Liver (tissue), 9 donors: ENCODE measurements around the gene CLGN. TPM values are rescaled to one million over a fixed set of nuclear protein-coding genes. Genes with fewer than 3 reads are reported as not detected.

Experiments used
- DNase-seq: peaks from one replicate; pipeline ENCODE4 v3.0.0-alpha.2; 2017; ENCODE audit warnings: low spot score
- H3K27ac ChIP-seq, 2 donors: one replicate each; pipeline ENCODE4 v1.7.0; 2013; ENCODE audit warnings: inconsistent platforms in 2 of 2, low read length in 2 of 2, control low read depth in 1 of 2, low read depth in 1 of 2, mild to moderate bottlenecking in 1 of 2
- H3K27me3 ChIP-seq, 4 donors: one replicate each; pipeline versions ENCODE4 v1.6.1 to v1.7.0; 2013; ENCODE audit warnings: low read length in 3 of 4, inconsistent platforms in 1 of 4, mild to moderate bottlenecking in 1 of 4, moderate library complexity in 1 of 4; ENCODE audit not compliant: control insufficient read depth in 4 of 4, insufficient read depth in 4 of 4
- H3K36me3 ChIP-seq, 4 donors: one replicate each; pipeline versions ENCODE4 v1.6.1 to v1.7.0; 2013; ENCODE audit warnings: low read length in 3 of 4, mild to moderate bottlenecking in 3 of 4, low read depth in 1 of 4, moderate library complexity in 1 of 4; ENCODE audit not compliant: control insufficient read depth in 4 of 4, insufficient read depth in 3 of 4
- H3K4me1 ChIP-seq, 4 donors: one replicate each; pipeline versions ENCODE4 v1.6.1 to v1.7.0; 2013; ENCODE audit warnings: low read length in 3 of 4, mild to moderate bottlenecking in 3 of 4, moderate library complexity in 1 of 4; ENCODE audit not compliant: control insufficient read depth in 4 of 4, insufficient read depth in 4 of 4
- H3K4me3 ChIP-seq, 3 donors: one replicate each; pipeline versions ENCODE4 v1.6.1 to v1.7.0; 2013; ENCODE audit warnings: low read length in 3 of 3, control low read depth in 1 of 3, low read depth in 1 of 3, mild to moderate bottlenecking in 1 of 3
- H3K9ac ChIP-seq, 2 donors: one replicate each; pipeline ENCODE4 v1.7.0; 2013; ENCODE audit warnings: low read length in 2 of 2, mild to moderate bottlenecking in 2 of 2, moderate library complexity in 2 of 2, control low read depth in 1 of 2, low read depth in 1 of 2
- H3K9me3 ChIP-seq, 4 donors: one replicate each; pipeline versions ENCODE4 v1.6.1 to v1.7.0; 2013; ENCODE audit warnings: low read length in 3 of 4; ENCODE audit not compliant: control insufficient read depth in 4 of 4
- EGR1 ChIP-seq, 2 donors: IDR thresholded peaks; 2 replicates each; pipeline ENCODE4 v1.6.1; 2016 to 2018; ENCODE audit warnings: antibody characterized with exemption in 2 of 2, low read depth in 2 of 2
- FOXA1 ChIP-seq: IDR thresholded peaks from 2 replicates; pipeline ENCODE4 v1.6.1; 2016; ENCODE audit warnings: antibody characterized with exemption
- FOXA2 ChIP-seq: IDR thresholded peaks from 2 replicates; pipeline ENCODE4 v1.6.1; 2016; ENCODE audit warnings: antibody characterized with exemption
- GABPA ChIP-seq, 2 donors: IDR thresholded peaks in 1 of 2; conservative IDR thresholded peaks in 1 of 2; 2 replicates each; pipeline ENCODE4 v1.6.1; 2016; ENCODE audit warnings: antibody characterized with exemption in 2 of 2, mild to moderate bottlenecking in 1 of 2, moderate library complexity in 1 of 2
- HNF4A ChIP-seq, 2 donors: conservative IDR thresholded peaks; 2 replicates each; pipeline ENCODE4 v1.6.1; 2016; ENCODE audit warnings: antibody characterized with exemption in 2 of 2, mild to moderate bottlenecking in 2 of 2
- HNF4G ChIP-seq: IDR thresholded peaks from 2 replicates; pipeline ENCODE4 v1.6.1; 2016; ENCODE audit warnings: antibody characterized with exemption
- JUND ChIP-seq, 2 donors: IDR thresholded peaks; 2 replicates each; pipeline ENCODE4 v1.6.1; 2016; ENCODE audit warnings: antibody characterized with exemption in 2 of 2
- NR2F2 ChIP-seq: IDR thresholded peaks from 2 replicates; pipeline ENCODE4 v1.6.1; 2016; ENCODE audit warnings: antibody characterized with exemption
- RAD21 ChIP-seq, 2 donors: IDR thresholded peaks; 2 replicates each; pipeline ENCODE4 v1.6.1; 2016; ENCODE audit warnings: antibody characterized with exemption in 2 of 2, mild to moderate bottlenecking in 2 of 2
- RXRA ChIP-seq, 2 donors: IDR thresholded peaks; 2 replicates each; pipeline ENCODE4 v1.6.1; 2017 to 2018; ENCODE audit warnings: antibody characterized with exemption in 2 of 2, mild to moderate bottlenecking in 1 of 2
- SP1 ChIP-seq: IDR thresholded peaks from 2 replicates; pipeline ENCODE4 v1.6.1; 2018; ENCODE audit warnings: antibody characterized with exemption, mild to moderate bottlenecking
- TAF1 ChIP-seq: conservative IDR thresholded peaks from 2 replicates; pipeline ENCODE4 v1.6.1; 2016; ENCODE audit warnings: antibody characterized with exemption, mild to moderate bottlenecking
- YY1 ChIP-seq: IDR thresholded peaks from 2 replicates; pipeline ENCODE4 v1.6.1; 2016; ENCODE audit warnings: antibody characterized with exemption, mild to moderate bottlenecking
- WGBS: extraction: QIAGEN DNeasy Blood & Tissue Kit; methylation state at CpG from one replicate; pipeline ENCODE4 v1.1.7; 2013; 5-methylcytosine and 5-hydroxymethylcytosine counted together
- polyA plus RNA-seq, 2 donors: library from polyadenylated mRNA; stranded (reverse) in 1 of 2; unstranded in 1 of 2; fragments of 200-250 nt in 1 of 2; fragments of >200 nt in 1 of 2; fragmentation: Nextera tagmentation in 1 of 2; extraction: Ambion mirVana in 1 of 2; gene quantifications; one replicate each; pipeline versions ENCODE4 v1.2.1 to v1.2.3, GENCODE V29; 2013 to 2015
- total RNA-seq, 2 donors: library from RNA; depleted of rRNA; stranded (reverse); fragments of >200 nt; gene quantifications; one replicate each; pipeline ENCODE4 v1.2.3, GENCODE V29; 2014
- TF ChIP-seq, protein P1 (sequence below): fragments of 150-350 bp; IDR thresholded peaks from 2 replicates; pipeline ENCODE4 v1.5.1; 2017; ENCODE audit warnings: improper control_type of control experiment, low read depth, low read length; ENCODE audit not compliant: missing input control
- TF ChIP-seq, protein P2 (sequence below): IDR thresholded peaks from 2 replicates; pipeline ENCODE4 v1.6.1; 2016; ENCODE audit warnings: antibody characterized with exemption
- TF ChIP-seq, protein P3 (sequence below): IDR thresholded peaks from 2 replicates; pipeline ENCODE4 v1.6.1; 2016; ENCODE audit warnings: antibody characterized with exemption, mild to moderate bottlenecking
- TF ChIP-seq, protein P4 (sequence below): IDR thresholded peaks from 2 replicates; pipeline ENCODE4 v1.6.1; 2016; ENCODE audit warnings: antibody characterized with exemption
- TF ChIP-seq, protein P5 (sequence below): IDR thresholded peaks from 2 replicates; pipeline ENCODE4 v1.6.1; 2016; ENCODE audit warnings: antibody characterized with exemption
- donor health status: healthy.
- donor health status: healthy.
- donor health status: healthy.
- donor health status: healthy.
- donor health status: healthy.

The CLGN gene
- total and polyA plus RNA-seq, 4 donors = 1.0 to 8.2 (median 5.0) TPM

DNA sequence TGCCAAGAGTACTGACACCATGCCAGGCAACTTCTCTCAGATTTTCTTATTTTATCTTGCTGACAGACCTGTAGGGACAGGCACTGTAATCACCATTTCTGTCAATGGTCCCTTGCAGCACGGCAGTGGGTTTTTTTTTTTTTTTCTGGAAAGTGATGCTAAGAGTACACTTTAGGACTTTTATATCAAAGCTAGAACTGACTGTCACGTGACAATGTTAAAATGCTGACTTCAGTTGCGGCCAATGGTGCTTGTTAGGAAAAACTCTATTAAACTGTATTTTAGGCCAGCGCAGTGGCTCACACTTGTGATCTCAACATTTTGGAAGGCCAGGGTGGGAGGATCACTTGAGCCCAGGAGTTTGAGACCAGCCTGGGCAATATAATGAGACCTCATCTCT lies 66.3 kb downstream of the CLGN start (continued):
- no peak for TF ChIP-seq HNF4G
- TF ChIP-seq YY1 = no peak

DNA sequence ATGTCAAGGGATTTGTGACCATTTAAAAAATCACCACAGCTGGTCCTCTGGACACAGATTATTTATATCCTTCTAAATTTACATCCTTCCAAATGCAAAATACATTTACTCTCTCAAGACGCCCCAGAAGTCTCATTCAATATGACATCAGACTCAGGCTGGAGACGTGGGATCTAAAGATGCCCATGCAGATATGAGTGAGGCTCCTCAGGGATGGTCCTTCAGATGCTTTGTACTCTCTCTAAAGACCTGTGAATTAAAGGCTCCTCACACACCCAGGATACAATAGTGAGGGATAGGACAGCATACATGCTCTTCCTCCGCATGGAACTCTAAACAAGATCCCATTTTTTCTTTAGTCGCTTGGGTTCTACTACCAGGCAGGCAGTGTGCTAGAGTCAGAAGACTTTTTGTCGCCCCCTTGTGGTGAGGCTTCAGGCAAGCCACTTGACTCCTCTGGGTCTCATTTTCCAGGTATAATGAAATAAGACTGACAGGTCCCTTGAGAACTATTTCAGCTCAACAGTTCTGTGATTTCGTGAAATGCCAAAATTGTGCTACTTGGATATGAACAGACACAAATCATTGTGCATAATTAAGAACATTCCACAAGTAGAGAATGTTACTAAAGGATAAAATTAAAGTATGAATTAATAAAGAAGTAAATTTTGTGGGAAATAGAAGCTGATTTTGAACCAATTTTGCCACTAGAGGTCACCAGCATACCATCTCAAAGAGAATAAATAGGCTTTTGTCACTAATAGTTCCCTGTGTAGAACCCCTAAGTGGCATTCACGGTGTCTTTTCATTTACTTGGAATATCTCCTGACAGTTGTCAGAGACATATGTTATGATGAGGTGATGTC lies 67.7 kb downstream of the CLGN start:
- no peak for TF ChIP-seq YY1
- TF ChIP-seq FOXA1 = no peak
- no peak for TF ChIP-seq TAF1
- TF ChIP-seq, protein P1, sequence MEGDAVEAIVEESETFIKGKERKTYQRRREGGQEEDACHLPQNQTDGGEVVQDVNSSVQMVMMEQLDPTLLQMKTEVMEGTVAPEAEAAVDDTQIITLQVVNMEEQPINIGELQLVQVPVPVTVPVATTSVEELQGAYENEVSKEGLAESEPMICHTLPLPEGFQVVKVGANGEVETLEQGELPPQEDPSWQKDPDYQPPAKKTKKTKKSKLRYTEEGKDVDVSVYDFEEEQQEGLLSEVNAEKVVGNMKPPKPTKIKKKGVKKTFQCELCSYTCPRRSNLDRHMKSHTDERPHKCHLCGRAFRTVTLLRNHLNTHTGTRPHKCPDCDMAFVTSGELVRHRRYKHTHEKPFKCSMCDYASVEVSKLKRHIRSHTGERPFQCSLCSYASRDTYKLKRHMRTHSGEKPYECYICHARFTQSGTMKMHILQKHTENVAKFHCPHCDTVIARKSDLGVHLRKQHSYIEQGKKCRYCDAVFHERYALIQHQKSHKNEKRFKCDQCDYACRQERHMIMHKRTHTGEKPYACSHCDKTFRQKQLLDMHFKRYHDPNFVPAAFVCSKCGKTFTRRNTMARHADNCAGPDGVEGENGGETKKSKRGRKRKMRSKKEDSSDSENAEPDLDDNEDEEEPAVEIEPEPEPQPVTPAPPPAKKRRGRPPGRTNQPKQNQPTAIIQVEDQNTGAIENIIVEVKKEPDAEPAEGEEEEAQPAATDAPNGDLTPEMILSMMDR = peak; percentile 82
- TF ChIP-seq, protein P2, sequence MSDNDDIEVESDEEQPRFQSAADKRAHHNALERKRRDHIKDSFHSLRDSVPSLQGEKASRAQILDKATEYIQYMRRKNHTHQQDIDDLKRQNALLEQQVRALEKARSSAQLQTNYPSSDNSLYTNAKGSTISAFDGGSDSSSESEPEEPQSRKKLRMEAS = no peak
- TF ChIP-seq HNF4G = no peak
- TF ChIP-seq, protein P3, sequence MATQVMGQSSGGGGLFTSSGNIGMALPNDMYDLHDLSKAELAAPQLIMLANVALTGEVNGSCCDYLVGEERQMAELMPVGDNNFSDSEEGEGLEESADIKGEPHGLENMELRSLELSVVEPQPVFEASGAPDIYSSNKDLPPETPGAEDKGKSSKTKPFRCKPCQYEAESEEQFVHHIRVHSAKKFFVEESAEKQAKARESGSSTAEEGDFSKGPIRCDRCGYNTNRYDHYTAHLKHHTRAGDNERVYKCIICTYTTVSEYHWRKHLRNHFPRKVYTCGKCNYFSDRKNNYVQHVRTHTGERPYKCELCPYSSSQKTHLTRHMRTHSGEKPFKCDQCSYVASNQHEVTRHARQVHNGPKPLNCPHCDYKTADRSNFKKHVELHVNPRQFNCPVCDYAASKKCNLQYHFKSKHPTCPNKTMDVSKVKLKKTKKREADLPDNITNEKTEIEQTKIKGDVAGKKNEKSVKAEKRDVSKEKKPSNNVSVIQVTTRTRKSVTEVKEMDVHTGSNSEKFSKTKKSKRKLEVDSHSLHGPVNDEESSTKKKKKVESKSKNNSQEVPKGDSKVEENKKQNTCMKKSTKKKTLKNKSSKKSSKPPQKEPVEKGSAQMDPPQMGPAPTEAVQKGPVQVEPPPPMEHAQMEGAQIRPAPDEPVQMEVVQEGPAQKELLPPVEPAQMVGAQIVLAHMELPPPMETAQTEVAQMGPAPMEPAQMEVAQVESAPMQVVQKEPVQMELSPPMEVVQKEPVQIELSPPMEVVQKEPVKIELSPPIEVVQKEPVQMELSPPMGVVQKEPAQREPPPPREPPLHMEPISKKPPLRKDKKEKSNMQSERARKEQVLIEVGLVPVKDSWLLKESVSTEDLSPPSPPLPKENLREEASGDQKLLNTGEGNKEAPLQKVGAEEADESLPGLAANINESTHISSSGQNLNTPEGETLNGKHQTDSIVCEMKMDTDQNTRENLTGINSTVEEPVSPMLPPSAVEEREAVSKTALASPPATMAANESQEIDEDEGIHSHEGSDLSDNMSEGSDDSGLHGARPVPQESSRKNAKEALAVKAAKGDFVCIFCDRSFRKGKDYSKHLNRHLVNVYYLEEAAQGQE = no peak
- no peak for TF ChIP-seq GABPA (IDR thresholded peaks at IDR 0.05 in 1 of 2, conservative IDR thresholded peaks at IDR 0.05 in 1 of 2)
- no peak for TF ChIP-seq SP1
- TF ChIP-seq, protein P4, sequence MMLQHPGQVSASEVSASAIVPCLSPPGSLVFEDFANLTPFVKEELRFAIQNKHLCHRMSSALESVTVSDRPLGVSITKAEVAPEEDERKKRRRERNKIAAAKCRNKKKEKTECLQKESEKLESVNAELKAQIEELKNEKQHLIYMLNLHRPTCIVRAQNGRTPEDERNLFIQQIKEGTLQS = peak; percentile 25
- peak in 1 of 2 donors; percentile 35 for TF ChIP-seq RXRA (IDR thresholded peaks at IDR 0.05)
- TF ChIP-seq, protein P5, sequence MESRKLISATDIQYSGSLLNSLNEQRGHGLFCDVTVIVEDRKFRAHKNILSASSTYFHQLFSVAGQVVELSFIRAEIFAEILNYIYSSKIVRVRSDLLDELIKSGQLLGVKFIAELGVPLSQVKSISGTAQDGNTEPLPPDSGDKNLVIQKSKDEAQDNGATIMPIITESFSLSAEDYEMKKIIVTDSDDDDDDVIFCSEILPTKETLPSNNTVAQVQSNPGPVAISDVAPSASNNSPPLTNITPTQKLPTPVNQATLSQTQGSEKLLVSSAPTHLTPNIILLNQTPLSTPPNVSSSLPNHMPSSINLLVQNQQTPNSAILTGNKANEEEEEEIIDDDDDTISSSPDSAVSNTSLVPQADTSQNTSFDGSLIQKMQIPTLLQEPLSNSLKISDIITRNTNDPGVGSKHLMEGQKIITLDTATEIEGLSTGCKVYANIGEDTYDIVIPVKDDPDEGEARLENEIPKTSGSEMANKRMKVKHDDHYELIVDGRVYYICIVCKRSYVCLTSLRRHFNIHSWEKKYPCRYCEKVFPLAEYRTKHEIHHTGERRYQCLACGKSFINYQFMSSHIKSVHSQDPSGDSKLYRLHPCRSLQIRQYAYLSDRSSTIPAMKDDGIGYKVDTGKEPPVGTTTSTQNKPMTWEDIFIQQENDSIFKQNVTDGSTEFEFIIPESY = no peak
- TF ChIP-seq NR2F2 = no peak
- TF ChIP-seq EGR1 (IDR thresholded peaks at IDR 0.05; ENCODE audit: low read depth in 2 of 2) = no peak
- TF ChIP-seq FOXA2 = no peak
- peak in 1 of 2 donors; percentile 47 for TF ChIP-seq JUND (IDR thresholded peaks at IDR 0.05)
- TF ChIP-seq RAD21 (IDR thresholded peaks at IDR 0.05) = peak; percentile 81 to 84
- TF ChIP-seq HNF4A (conservative IDR thresholded peaks at IDR 0.05) = peak in 1 of 2 donors; percentile 21
- Histone ChIP-seq H3K27ac (no peak overlapping the region), H3K9ac (no peak overlapping the region), H3K27me3 (no peaks in the 10 kb centered on the region), H3K4me1 (peaks cover 0 to 3% (median 0%) of the 10 kb centered on the region in 4 donors), H3K4me3 (no peak overlapping the region), H3K9me3 (no peaks in the 10 kb centered on the region), H3K36me3 (no peaks in the 10 kb centered on the region)
- DNase-seq = peak; percentile 80
- 37% methylated on average over 7 of the region's 7 CpGs for WGBS
